Measurements from ENCODE around the gene ARHGAP27. TPM values are rescaled to one million over a fixed set of nuclear protein-coding genes. Genes with fewer than 3 reads are reported as not detected.

Gene ARHGAP27
- total and polyA plus RNA-seq, 2 of the 13 experiments (the other 11 are each of a cell fraction or from before 2014, with no cell fraction given) = 15.5 to 18.9 TPM

DNA sequence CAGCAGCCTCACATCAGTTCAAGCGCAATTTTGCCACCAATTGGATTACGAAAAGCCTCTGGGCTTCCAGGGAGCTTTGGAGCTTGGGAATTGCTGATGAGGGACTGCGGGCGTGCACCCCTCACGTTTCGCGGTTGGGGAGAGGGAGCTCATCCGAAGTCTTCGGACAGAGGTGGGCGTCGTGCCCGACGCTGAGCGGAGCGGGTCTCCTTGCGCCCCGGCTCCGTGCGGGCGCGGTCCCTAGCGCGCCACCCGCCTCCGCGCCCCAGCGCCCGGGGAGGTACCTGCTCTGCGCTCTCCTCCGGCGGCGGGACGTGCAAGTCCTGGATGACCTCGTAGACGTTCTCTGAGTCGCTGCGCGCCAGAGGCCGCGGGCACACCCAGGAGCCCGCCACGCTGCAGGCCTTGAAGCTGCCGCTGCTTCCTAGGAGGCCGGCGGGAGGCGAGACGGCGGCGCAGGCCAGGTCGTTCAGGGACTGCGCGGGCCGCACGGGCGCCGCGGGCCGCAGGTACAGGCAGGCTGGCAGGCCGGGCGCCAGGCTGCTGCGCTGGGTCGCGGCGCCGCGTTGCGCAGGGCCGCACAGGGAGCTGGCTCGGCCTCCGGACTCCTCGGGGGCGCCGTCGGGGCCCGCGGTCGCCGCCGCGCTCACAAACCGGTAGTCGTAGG is 3.2 kb downstream of the ARHGAP27 start (continued):
- no peak for TF ChIP-seq ZZZ3 (CRISPR knock-in tag; IDR thresholded peaks at IDR 0.05; ENCODE audit: borderline replicate concordance)
- 0 out of 2 replicates have a peak, but pooled peaks have one; percentile 43 for TF ChIP-seq ZFP91 (CRISPR knock-in tag; IDR thresholded peaks at IDR 0.05; ENCODE audit: borderline replicate concordance)
- no peak for TF ChIP-seq ZNF629 (CRISPR knock-in tag; conservative IDR thresholded peaks at IDR 0.05)
- 0 out of 2 replicates have a peak, but pooled peaks have one; percentile 35 for TF ChIP-seq RNF2 (conservative IDR thresholded peaks at IDR 0.05; ENCODE audit: low read depth)
- TF ChIP-seq, protein P1, sequence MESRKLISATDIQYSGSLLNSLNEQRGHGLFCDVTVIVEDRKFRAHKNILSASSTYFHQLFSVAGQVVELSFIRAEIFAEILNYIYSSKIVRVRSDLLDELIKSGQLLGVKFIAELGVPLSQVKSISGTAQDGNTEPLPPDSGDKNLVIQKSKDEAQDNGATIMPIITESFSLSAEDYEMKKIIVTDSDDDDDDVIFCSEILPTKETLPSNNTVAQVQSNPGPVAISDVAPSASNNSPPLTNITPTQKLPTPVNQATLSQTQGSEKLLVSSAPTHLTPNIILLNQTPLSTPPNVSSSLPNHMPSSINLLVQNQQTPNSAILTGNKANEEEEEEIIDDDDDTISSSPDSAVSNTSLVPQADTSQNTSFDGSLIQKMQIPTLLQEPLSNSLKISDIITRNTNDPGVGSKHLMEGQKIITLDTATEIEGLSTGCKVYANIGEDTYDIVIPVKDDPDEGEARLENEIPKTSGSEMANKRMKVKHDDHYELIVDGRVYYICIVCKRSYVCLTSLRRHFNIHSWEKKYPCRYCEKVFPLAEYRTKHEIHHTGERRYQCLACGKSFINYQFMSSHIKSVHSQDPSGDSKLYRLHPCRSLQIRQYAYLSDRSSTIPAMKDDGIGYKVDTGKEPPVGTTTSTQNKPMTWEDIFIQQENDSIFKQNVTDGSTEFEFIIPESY (CRISPR knock-in tag; IDR thresholded peaks at IDR 0.05) = no peak
- no peak for TF ChIP-seq CHD2 (IDR thresholded peaks at IDR 0.05; ENCODE audit: low read depth, low read length)
- TF ChIP-seq ELF3 (CRISPR knock-in tag; IDR thresholded peaks at IDR 0.05) = no peak
- TF ChIP-seq ZNF501 (CRISPR knock-in tag; IDR thresholded peaks at IDR 0.05) = peak; percentile 48; the same call in 1 of the 2 replicates
- TF ChIP-seq IKZF5 (CRISPR knock-in tag; IDR thresholded peaks at IDR 0.05) = no peak
- TF ChIP-seq USF2 (IDR thresholded peaks at IDR 0.05; ENCODE audit: low read depth, low read length) = no peak
- no peak for TF ChIP-seq USF2 (CRISPR knock-in tag; IDR thresholded peaks at IDR 0.05; ENCODE audit: borderline replicate concordance)
- TF ChIP-seq TP53 (CRISPR knock-in tag; conservative IDR thresholded peaks at IDR 0.05) = no peak
- 0 out of 2 replicates have a peak, but pooled peaks have one; percentile 25 for TF ChIP-seq EED (CRISPR knock-in tag; IDR thresholded peaks at IDR 0.05)
- TF ChIP-seq ZSCAN31 (CRISPR knock-in tag; IDR thresholded peaks at IDR 0.05; ENCODE audit: low read depth) = no peak; the same call in 1 of the 2 replicates
- TF ChIP-seq SP4 (CRISPR knock-in tag; IDR thresholded peaks at IDR 0.05) = no peak
- TF ChIP-seq RFXANK (CRISPR knock-in tag; IDR thresholded peaks at IDR 0.05) = no peak
- TF ChIP-seq CBX2 (IDR thresholded peaks at IDR 0.05; ENCODE audit: low read depth, low read length) = no peak
- peak; percentile 28; the same call in 1 of the 2 replicates for TF ChIP-seq CBX2 (CRISPR knock-in tag; IDR thresholded peaks at IDR 0.05; ENCODE audit: low read depth)
- no peak for TF ChIP-seq RAD21 (CRISPR knock-in tag; IDR thresholded peaks at IDR 0.05)
- TF ChIP-seq KDM5B (CRISPR knock-in tag; IDR thresholded peaks at IDR 0.05; ENCODE audit: borderline replicate concordance) = 0 out of 2 replicates have a peak, but pooled peaks have one; percentile 35
- no peak for TF ChIP-seq MAZ (IDR thresholded peaks at IDR 0.05; ENCODE audit: borderline replicate concordance, low read depth, low read length)
- no peak for TF ChIP-seq MAZ (CRISPR knock-in tag; IDR thresholded peaks at IDR 0.05; ENCODE audit: low read depth)
- TF ChIP-seq ZNF703 (CRISPR knock-in tag; IDR thresholded peaks at IDR 0.05; ENCODE audit: borderline replicate concordance) = no peak
- TF ChIP-seq ZNF20 (CRISPR knock-in tag; IDR thresholded peaks at IDR 0.05) = no peak
- no peak for TF ChIP-seq MAFG (CRISPR knock-in tag; IDR thresholded peaks at IDR 0.05)

Data from HepG2 (cell line).